Right kidney (tissue), 1 donor: Measurements from ENCODE around the gene POLR1G.
"Not testable (repeated sequence)": the region's sequence is repeated elsewhere in the genome, so short reads cannot be mapped to it uniquely, and the experiment has no call there.

Experiments used
- DNase-seq: peaks from one replicate; pipeline ENCODE4 v3.0.0-alpha.2; 2016

Gene POLR1G

DNA sequence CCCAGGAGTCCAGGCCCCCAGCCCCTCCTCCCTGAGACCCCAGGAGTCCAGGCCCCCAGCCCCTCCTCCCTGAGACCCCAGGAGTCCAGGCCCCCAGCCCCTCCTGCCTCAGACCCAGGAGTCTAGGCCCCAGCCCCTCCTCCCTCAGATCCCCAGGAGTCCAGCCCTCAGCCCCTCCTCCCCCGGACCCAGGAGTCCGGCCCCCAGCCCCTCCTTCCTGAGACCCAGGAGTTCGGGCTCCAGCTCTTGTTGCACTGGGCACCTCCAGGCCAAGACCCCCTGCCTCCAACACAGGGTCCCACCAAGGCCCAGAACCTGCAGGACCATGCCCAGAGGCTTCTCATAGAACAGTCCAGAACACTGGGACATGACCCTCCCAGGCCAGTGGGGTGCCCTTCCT, 13.5 kb downstream of the POLR1G start:
- DNase-seq, result no peak

GRCh38 chr19:45420356-45420755, 13.9 kb downstream of the POLR1G start:
- DNase-seq, result no peak

GRCh38 chr19:45420871-45421270, 14.4 kb downstream of the POLR1G start:
- no peak for DNase-seq

DNA sequence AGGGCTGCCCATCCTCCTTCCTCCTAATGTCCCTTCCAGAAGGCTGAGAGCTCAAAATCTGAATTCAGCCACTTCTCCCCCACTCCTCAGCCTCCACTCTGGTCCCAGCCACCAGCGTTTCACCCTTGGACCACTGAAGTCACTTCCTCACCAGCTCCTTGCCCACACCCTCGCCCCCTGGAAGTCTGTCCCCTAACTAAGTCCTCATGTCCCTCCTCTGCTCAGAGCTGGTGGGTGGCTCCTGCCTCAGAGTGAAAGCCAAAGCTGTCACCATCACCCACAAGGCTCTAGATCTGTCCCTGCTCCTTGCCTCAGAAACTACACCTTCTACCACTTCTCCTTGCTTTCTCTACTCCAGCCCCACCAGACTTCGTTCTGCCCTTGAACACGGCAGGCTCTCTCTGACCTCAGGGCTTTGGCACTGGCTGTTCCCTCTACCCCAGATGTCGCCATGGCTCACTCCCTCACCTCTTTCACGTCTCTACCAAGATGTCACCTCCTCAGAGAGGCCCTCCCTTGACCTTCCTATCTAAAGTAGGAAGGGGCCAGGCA, 15.6 kb downstream of the POLR1G start:
- no peak for DNase-seq

GRCh38 chr19:45423033-45423588, 16.7 kb downstream of the POLR1G start:
- no peak for DNase-seq

- DNase-seq, result peak; percentile 95
Measured at GRCh38 chr19:45423589-45424190, 17.2 kb downstream of the POLR1G start, which contains the start of gene ERCC1. TSS of gene ERCC1 (minus strand) at chr19:45423917. CDS start at chr19:45423374, 543 bp downstream.

DNA sequence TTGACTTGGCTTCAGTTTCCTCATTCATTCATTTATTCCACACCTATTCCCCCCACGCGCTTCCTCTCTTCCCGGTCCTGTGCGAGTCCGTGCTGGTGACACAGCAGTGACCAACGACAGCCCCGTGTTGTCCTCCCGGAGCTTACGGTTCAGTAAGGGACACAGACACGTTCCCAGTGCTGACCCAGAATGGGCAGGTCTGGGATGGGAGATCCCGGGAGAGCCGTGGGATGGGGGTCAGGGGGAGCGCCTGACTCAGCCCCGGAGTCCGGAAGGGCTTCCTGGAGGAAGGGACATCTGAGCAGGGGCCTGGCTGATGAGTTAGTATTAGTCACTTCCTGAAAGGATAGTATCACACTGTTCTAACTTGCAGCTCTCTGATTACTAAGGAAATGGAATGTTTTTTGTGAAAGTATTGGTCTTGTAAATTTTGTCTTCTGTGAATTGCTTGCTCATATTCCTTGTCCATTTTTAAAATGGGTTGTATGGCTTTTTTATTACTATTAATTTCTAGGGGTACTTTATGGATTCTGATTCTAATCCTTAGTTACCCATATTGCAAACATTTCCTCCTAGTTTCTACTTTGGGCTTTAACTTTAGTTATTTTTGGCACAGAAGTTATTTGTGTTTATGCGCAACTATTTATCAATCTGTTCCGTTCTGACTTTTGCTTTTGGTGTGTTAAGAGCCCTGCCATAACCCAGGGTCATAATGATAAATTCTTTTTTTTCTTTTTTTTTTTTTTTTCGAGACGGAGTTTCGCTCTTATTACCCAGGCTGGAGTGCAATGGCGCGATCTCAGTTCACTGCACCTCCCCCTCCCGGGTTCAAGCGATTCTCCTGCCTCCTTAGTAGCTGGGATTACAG, 18.0 kb downstream of the POLR1G start:
- no peak for DNase-seq

DNA sequence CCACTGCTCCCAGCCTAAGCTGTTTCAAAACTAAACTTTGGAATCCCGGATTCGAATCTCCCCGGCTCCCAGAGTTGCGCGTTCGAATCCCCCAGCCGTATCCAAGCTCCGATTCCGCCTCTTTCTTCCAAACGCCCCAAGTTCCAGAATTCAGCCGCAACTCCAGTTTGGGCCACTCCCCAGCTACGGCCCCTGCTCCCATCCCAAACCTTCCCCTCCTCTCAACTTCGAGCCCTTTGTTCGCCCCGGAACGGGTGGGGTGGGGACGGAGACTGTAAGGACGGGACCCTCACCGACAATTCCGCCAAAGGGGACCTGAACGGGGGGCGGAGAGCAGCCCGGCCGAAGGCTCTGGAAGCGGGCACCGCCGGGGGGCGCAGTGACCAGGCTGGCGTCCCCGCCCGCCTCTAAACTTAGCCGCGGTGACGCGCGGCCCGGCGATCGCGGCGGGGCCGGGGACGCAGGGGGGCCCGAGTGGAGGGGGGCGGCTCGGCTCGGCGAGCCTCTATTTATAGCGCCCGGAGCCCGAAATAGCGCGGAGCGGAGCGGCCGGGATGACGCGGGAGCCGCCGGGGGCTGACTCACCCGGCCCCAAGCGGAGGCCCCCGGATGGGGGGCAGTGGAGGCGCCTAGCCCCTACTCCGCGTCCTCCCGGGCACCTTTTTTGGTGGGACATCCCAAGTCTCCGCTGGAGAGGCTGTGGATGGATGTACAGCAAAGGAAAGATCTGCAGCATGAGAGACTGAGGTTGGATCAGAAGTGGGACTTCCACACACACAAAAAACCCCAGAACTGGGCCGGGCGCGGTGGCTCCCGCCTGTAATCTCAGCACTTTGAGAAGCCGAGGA, 22.2 kb downstream of the POLR1G start:
- peak; percentile 64 for DNase-seq

DNA sequence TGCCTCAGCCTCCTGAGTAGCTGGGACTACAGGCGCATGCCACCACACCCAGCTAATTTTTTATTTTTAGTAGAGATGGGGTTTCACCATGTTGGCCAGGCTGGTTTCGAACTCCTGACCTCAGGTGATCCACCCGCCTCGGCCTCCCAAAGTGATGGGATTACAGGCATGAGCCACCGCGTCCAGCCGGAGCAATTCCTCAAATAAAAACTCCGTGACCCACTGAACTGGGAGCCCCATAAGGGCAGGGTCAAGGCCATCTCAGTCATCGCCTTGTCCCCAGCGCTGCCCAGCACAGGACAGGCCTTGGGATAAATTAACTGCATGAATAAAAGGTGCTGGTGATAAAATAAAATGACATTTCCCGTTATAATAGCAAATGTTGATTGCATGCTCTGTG, 23.5 kb downstream of the POLR1G start:
- not testable (repeated sequence) for DNase-seq

GRCh38 chr19:45431008-45431407, 24.6 kb downstream of the POLR1G start:
- DNase-seq, result not testable (repeated sequence)

DNA sequence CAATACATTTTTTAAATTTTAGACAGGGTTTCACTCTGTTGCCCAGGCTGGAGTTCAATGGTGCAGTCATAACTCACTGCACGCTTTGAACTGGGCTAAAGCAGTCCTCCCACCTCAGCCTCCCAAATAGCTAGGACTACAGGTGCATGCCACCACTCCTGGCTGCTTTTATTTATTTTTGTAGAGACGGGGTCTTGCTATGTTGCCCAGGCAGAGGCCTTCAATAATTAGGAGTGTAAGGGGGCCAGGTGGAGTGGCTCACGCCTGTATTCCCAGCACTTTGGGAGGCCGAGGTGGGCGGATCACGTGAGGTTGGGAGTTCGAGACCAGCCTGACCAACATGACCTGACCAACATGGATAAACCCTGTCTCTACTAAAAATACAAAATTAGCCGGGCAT, 26.1 kb downstream of the POLR1G start:
- DNase-seq, result not testable (repeated sequence)

DNA sequence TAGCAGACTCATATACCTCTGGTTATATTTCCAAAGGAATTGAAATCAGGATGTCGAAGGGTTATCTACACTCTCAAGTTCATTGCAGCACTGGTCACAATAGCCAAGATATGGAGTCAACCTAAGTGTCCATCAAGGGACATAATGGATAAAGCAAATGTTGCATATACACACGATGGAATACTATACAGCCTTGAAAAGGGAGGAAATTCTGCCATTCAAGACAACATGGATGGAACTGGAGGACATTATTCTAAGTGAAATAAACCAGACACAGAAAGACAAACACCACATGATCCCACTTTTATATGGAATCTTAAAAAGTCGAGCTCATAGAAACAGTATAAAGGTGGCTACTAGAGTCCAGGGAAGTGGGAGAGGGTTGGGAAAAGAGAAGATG, 30.9 kb downstream of the POLR1G start:
- DNase-seq, result no peak

- DNase-seq, result no peak
Measured at GRCh38 chr19:45439190-45439568, 32.7 kb downstream of the POLR1G start.

GRCh38 chr19:45439569-45440258, 33.3 kb downstream of the POLR1G start:
- peak; percentile 99 for DNase-seq

DNA sequence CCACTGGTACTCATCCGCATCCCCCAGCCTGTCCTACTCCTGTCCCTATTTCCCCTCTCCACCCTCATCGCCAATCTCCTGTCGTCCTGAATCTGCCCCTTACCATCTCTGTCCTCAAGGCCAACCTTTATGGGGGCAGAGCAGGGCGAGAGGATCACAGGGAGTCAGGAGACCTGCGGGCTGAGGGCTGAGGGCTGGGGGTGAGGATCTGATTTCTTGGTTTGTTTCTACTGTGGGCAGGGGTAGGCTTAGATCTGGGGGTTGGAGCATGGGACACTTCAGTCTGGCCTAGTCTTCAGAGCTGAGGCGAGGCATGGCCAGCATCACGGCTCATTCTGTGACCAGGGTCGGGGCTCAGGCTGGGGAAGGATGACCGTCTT, 33.8 kb downstream of the POLR1G start:
- DNase-seq, result peak; percentile 47

GRCh38 chr19:45440873-45441654, 34.6 kb downstream of the POLR1G start:
- no peak for DNase-seq

DNA sequence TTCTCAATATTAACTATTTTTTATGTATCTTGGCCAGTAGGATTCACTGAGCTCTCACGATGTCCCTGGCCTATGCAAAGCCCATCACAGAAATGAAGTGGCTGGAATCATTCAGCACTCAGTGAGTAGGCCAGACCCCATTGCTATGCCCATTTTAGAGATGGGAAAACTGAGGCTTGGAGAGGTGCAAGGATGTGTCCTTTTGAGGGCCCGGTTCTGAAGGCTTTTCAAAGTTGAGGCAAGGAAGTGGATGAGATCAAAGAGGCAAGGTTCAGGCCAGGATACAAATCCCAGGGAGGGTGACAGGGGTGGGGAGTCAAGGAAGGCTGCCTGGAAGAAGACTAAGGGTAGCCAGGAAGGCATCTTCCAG, 35.9 kb downstream of the POLR1G start:
- DNase-seq, result no peak

DNA sequence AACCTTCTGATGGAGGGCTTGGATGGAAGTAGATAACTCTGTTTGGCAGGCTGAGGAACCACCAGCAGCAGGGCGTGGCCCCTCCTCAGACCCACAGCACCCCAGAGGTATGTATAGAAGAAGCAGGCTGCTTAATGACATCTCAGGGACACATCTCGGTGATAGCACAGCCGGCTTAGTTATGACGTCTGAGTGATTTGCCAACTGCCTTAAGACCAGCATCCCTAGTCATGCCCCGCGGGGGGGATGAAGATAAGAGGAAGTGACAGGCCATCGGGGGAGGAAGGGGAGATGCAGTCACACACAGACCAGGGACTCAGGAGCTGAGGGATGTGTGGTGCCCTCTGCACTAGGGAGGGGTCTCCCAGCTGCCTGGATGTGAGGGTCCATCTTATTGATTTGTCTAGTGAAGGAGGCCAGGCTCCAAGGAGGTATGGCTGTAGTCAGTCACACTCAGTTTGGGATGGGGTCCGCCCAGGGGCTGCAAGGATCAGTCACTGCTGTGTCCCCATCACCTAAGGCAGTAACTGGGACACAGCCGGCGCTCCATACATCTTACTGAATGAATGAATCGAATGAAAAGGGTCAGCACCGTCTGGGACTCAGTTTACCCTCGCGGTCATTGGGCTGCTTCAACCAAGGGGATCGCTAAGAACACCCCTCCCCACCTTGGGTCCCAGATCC, 36.5 kb downstream of the POLR1G start:
- DNase-seq, result no peak

GRCh38 chr19:45443462-45444317, 37.2 kb downstream of the POLR1G start:
- DNase-seq, result peak; percentile 89
